Activated CD4-positive, alpha-beta T cell treated with anti-CD3 and anti-CD28 coated beads for 1 hour (primary cell): Measurements from ENCODE around the gene CABCOCO1.
"Not testable (repeated sequence)": the region's sequence is repeated elsewhere in the genome, so short reads cannot be mapped to it uniquely, and the experiment has no call there.

ENCODE experiments used
- DNase-seq: peaks from one replicate; pipeline ENCODE4 v3.0.0-alpha.2; 2020

Gene CABCOCO1

DNA sequence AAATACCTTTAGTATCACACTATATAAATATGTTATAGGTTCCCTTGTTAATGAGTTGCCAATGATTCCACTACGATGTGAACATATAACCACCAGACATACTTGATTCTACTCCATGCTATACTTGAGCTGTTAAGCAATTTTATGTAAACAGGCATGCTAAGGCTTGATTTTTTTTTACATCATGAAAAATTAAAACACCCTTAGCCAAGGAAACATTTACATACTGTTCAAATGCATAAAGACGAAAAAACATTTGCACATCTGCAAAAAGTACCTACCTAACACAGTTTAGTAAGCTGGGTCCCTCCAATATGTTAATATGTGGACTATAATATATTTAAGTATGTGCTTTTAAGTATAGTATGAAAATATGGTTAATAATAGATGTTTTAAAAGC, 9.0 kb upstream of the CABCOCO1 start:
- DNase-seq: no peak

DNA sequence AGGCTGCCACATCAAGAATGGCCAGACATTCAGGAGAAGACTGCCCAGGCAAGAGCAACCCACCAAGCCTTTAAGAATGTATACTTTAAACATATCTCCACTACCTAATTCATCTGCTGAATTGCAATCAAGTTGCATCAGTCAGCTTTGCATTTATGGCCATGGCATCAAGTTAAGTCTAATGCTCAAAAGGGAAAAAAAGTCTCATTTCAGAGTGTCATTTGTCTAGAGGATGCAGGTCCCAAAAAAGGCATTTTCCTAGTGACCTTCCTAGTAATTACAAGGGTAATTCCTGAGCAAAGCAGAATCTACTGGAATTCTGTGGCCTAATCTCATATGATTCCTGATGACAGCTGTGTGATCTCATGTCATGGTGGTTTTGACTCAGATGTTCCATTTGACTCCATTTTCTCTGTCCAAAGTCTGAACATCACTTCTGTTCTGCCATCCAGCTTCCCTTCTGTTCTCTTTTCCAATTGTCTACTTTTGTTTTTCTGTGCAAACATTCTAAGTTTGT, 7.3 kb upstream of the CABCOCO1 start:
- no peak for DNase-seq

DNA sequence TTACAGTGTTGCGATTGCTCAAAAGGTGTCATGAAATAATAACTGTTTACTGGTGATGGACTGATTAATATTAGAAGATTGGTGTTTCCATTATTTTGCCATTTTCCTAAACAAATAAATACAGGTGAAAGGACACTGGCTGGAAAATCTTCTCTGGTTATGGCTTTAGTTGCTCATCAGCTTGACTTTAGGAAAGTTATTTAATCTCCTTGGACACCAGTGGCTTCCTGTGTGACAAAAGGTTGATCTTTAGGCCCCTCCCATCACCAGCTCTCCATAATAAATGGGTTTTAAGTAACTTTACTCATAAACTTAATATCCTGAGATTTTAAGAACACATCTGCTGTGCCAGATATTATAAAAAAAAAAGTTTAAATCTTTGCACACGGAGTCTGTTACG, 737 bp downstream of the CABCOCO1 start:
- no peak for DNase-seq

DNA sequence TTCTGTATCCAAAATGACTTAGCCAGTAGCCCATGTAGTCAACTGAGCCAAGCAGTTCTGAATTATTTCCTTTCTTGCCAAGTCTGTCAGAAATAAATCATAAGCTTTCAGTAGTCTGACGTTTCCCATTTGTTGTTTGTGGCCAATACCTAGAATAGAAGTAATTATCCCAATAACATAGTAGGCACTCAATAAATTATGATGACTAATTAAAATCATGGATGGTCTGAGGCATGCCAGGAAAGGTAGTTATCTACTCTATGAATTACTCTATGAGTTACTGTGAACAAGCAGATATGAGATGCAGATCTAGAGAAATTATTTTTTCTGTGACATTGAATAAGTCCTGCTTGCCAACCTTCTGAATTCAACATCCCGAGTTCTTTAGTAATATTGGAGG, 2.3 kb downstream of the CABCOCO1 start:
- no peak for DNase-seq

DNA sequence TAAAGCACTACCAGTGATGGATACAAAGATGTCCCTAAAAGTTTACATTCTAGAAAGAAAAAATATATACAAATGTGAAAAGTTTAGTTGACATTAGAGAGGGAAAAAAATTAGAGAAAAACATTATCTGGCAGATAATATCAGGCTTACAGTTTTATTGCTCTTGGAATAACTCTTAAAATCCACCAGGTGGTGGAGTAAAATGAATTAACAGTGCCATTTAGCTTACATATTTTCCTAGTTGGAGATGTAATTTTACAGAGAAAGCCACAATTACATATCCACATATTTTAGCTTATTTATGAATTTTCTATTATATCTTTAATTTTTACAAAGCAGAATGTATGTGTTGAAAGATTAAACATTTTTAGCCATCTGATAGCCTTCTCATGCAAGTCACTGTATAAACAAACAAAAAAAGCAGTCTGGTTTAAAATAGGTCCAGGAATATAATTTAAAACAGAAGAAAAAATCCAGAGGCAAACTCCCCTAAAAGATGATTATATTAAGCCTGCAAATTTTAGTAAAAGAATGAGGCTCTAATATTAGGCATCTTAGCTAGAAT, 6.5 kb downstream of the CABCOCO1 start:
- no peak for DNase-seq

DNA sequence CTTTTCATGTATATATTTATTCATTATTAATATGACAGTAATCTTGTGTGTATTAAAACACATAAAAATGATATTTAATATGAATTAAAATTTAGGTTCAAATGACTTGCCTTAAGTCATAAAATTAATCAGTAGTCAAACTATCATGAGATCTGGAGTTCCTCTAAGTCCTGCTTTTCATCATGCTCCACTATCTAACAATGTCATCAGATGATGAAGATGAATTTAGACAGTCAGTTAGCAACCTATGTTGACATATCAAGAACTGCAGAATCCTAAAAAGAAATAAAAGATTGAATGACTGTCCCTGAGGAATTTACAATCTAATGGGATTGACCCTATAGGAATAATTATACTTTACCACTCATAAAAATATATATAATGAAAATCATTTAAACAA, 7.1 kb downstream of the CABCOCO1 start:
- DNase-seq: no peak

DNA sequence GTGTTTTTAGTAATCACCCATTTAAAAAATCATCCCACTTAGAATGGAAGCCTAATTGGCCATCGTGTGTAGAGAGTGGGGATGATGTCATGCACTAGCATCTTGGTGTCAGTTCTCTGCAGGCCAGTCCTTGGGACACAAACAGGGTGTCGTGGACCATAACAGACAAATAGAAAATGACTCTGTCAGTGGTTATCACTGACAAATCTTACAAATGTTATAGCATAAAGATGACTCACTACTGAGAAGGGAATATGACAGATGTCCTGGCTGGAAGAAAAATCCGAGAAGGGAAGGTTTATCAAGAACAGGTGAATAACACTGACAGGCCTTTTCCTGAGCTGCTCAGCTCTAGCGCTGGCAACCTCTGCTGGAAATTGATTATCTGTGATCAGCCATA, 10.6 kb downstream of the CABCOCO1 start:
- no peak for DNase-seq

DNA sequence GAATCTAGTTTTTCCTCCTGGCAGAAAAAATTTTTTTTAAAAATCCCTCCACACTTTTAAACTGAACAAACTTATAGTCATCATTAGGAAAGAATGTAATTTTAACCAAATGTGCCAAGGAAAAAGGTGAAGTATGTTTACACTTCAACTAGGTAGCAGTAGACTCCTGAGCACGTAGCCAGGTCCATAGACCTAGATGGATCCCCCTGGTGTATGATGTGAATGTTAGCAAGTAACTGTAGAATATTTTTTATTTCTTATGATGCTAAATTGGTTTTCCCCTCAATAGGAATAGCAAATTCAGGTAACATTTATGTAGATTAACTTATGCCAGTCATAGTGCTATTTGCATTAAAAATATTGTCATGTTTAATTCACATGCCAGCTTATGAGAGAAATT, 19.6 kb downstream of the CABCOCO1 start:
- no peak for DNase-seq

DNA sequence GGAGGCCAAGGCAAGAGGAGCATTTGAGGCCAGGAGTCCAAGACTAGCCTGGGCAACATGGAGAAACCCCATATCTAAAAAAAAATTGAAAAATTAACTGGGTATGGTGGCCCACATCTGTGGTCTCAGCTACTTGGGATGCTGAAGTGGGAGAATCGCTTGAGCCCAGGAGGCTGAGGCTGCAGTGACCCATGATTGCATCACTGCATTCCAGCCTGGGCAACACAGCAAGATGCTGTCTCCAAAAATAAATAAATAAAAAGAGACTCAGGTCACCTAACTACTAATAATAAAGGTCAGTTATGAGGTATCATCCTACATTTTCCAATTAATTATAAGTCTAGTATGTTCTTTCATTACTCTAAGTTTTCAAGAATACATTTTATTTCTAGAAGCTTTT, 20.6 kb downstream of the CABCOCO1 start:
- DNase-seq: no peak

DNA sequence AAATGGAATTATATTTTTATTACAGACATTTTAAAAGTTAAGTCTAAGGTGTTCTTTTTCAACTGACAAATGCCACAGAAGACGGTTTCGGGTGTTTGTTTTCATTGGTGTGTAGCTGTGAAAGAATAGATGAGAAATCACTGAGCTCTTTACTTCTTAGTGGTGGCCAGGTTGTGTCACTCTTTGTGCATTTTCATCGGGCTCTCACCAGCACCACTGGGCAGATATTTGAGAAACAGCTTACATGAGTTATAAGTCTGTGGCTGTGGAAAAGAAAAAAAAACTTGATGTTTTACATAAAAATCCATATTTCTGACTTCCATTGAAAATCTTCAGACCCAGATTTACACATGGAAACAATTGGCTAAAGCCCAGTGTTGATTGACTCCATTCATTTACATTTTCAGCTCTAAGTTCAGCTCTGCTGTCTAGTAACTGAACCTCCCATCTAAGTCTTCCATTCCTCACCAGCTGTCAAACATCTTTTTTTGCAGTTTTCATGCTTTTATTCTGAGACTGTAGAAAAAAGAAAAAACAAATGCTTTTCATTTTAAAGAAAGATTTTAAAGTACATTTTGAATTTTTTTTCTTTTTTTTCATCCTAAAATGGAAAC, 22.3 kb downstream of the CABCOCO1 start:
- DNase-seq: no peak

DNA sequence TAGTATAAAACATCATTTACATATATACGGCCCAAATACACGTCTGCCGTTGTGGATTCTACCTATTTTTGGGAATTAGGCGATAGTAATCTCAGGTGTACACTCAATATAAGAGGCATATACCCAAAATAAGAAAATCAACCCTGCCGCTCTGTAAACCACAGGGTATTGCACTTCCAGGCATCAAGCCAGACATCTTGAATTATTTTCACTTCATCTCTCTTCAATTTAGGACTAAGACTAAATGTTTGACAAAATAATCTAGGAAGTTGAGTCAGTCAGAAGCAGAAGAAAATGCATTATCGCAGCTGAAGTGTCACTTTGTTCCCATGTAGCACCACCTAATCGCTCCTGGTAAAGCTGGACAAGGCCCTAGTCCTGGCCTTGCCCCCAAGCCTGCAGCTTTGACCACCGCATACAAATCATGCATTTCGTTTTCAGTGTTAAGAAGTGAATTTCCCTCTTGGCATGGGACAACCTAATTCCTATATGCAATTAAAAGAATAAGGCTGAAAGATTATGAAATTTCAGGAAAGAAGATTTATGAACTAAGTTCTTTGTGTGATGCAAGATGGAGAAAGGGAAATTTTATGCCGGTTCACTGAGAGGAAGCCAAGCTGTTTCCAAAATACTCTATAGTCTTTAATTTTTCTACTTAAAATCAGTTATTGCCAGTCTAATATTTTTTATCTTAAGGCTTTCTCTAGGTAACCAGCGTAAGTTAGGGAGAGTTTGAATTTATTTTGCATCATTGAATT, 26.0 kb downstream of the CABCOCO1 start:
- no peak for DNase-seq

DNA sequence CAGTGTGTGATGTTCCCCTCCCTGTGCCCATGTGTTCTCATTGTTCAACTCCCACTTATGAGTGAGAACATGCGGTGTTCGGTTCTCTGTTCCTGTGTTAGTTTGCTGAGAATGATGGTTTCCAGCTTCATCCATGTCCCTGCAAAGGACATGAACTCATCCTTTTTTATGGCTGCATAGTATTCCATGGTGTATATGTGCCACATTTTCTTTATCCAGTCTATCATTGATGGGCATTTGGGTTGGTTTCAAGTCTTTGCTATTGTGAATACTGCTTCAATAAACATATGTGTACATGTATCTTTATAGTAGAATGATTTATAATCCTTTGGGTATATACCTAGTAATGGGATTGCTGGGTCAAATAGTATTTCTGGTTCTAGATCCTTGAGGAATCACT, 28.9 kb downstream of the CABCOCO1 start:
- not testable (repeated sequence) for DNase-seq

DNA sequence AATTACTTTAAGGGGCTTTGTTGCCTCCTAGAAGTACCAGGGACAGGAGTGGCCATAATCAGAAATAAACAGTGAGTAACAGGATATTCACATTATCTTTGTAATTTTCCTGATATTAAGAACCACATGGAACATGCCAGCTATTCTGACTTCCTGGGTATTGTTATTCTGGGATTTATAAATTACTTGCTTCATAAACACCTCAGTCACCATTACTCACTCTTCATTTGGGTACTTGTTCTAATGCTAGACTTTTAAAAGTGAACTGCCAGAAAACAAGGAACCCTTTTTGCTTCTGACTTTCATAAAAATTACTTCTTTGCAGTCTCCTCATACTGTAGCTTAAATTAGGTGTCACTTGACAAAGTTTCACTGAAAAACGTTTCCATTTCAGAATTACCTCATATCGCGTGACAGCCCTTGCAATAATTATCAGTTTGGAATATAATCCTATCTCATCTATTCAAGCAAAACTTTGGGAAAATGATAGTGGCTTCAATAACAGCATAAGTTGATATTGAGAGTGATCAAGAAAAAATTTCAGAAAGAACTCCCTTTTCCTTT, 29.8 kb downstream of the CABCOCO1 start:
- DNase-seq: no peak

DNA sequence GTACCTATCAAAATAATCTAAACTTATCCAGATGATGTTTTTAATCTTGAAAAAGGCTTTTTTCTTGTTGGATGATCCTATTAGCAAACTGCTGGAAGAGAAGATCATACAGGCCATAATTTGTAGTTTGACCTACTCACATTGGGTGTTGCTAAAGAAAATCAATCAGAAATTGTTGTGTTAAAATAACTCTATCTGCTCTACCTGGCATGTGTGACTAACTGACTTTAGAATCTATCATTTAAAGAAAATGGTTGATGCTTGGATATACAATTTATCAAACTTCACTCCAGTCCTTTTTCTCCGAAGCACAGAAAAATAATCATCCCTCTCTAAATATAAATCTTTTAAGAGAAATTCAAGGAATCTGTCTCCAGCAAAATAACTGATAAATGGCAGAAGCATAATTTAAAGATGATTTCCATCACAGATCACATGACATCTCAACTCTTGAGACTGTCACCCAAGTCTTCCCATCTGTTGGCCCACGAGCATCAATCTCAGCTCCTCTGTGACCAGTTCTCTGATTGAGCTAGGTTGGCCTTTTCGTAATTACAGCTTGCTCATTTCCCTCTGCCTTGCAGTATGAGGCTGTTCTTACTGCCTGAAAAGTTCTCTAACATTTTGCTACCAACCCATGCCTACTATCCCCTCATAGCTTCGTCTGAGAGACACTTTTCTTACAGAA, 36.4 kb downstream of the CABCOCO1 start:
- no peak for DNase-seq

DNA sequence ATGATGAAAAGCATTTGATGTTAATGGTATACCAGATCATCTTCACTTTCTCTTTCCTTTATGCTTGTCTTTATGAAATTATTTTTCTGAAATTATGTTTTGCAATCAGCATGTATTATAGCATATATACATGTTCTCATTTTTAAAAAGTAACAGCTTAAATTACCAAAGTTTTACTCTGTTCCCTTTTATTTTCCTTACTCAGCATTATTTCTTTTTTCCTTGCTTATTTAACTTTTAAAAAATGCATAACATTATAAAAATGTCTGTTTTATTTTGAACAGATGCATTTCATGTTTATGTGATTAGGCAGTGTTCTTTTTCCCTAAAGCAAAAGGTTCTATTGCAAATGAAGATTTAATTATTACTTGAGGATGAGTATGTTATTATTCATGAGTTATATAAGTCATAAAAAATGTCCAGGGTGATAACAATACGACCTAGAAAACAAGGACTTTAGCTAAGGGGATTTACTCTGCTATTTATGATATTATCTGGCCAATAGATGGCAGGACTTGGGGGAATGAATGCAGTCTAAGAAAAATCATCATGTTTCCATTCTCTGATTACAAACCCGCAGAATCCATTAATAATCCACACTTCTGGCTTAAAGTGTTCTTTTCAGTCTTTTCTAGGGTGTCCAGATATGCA, 38.5 kb downstream of the CABCOCO1 start:
- DNase-seq: no peak

DNA sequence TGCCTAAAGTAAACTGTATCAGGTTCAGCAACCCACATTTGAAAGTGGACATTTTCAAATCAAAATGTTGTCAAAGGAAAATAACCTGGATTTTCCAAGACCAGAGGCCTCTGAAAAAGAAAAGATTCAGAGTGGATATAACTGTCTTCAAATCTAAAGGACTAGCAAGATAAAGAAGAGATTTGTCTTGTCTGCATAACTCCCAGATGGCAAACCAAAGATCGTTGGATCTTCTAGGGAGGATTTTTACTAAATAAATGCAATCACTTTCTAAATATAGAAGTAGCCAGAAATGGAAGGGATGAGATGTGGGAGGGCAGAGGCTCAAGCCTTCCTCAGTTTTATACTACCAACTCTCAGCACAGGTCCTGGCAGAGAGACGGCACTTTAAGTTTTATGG, 39.0 kb downstream of the CABCOCO1 start:
- DNase-seq: no peak

DNA sequence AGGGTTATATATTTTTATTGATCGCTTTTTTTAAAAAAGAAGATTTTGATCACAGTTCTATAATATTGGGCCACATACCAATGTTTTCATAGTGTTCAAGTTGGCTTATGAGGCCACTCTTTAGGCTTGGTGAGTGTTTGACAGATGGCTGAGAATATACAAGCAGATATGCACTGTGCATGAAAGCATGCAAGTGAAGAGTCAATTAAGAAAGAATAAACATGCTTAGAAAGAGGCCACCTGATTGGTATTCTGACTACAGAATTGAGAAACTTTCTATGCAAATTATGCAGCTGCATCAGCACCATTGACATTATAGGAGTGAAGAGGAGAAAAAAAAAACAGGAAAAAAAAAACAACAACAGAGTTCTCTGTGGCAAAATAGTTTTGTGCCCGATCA, 39.9 kb downstream of the CABCOCO1 start:
- no peak for DNase-seq

DNA sequence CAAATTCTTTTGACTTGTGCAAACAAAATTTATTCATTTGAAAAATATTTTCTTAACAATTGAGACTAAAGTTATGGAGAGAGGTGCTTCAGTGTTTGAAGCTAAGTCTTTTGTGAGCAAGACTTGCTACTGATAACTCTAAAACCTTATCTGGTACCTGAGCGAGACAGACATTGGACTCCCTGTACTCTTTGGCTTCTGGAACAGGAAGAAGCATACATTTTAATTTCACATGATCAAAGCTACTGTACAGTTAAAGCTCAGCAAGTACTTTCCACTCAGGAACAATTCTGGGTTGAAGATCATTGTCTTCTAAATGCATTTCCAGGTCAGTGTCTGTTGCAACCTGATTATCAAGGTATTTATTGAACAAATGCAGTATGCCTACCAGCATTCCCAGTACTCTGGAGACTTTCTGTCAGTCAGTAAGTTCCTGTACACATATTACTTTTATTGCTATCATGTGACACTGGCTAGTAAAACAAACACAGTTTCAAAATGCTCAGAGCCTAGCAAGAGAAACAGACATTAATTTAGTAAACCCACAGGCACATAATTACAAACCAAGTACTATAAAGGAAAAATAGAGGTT, 42.4 kb downstream of the CABCOCO1 start:
- no peak for DNase-seq

DNA sequence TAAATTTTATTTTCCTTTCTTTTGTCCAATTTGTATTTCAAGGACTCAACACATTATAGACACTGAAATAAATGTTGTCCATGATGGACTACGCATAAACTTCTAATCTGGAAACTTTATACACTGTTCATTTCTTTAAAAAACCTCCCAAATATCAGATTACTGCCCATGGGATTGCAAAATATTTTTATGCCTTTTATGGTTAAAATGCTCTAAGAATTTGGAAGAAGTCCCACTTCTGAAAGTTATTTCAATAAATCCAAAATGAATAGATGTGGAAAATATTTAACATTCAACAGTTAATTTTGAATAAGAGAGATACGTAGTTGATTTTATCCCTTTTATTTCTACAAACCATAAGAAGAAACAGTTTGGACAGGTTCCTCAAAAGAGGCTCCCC, 46.1 kb downstream of the CABCOCO1 start:
- DNase-seq: no peak

DNA sequence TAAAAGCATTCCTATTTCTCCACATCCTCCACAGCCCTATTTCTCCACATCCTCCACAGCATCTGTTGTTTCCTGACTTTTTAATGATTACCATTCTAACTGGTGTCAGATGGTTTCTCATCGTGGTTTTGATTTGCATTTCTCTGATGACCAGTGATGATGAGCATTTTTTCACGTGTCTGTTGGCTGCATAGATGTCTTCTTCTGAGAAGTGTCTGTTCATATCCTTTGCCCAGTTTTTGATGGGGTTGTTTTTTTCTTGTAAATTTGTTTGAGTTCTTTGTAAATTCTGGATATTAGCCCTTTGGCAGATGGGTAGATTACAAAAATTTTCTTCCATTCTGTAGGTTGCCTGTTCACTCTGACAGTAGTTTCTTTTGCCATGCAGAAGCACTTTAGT, 49.4 kb downstream of the CABCOCO1 start:
- DNase-seq: not testable (repeated sequence)

DNA sequence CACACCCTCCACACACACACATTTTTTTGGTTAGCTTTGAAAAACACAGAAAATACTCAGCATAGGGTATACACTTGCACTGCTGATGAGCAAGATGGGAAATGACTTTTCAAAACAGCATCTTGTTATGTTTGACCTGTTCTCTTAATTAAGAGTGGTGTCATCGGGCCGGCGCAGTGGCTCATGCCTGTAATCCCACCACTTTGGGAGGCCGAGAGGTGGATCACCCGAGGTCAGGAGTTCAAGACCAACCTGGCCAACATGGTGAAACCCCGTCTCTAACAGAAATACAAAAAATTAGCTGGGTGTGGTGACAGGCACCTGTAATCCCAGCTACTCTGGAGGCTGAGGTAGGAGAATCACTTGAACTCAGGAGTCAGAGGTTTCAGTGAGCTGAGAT, 56.7 kb downstream of the CABCOCO1 start:
- not testable (repeated sequence) for DNase-seq

DNA sequence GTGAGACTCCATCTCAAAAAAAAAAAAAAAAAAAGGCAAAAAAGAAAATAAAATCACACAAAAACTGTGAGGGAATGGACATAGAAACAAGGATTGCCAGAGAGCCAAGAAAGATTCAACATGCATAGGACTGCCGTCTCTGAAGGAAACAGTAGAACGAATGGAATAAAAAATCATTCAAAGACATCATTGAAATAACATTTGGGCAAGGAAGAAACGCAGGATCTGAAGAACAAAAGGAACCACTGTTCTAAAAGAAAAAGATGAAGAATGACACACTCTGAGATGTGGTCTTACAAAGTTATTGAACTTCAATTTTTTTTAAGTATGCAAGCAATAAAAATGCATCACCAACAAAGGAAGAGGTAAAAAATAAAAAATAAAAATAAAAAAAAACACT, 57.2 kb downstream of the CABCOCO1 start:
- no peak for DNase-seq
